Smooth muscle cell of the coronary artery (primary cell): ENCODE data around the gene JAKMIP2. TPM values are rescaled to one million over a fixed set of nuclear protein-coding genes. Genes with fewer than 3 reads are reported as not detected.

Experiments
- total RNA-seq: library from RNA; depleted of rRNA; stranded (reverse); fragments of >200 nt; gene quantifications from 2 replicates; pipeline ENCODE4 v1.2.3, GENCODE V29; 2014; ENCODE audit warnings: low replicate concordance

JAKMIP2 gene
- 0.15 TPM in 1 of 2 replicates, not detected in the other for total RNA-seq

DNA sequence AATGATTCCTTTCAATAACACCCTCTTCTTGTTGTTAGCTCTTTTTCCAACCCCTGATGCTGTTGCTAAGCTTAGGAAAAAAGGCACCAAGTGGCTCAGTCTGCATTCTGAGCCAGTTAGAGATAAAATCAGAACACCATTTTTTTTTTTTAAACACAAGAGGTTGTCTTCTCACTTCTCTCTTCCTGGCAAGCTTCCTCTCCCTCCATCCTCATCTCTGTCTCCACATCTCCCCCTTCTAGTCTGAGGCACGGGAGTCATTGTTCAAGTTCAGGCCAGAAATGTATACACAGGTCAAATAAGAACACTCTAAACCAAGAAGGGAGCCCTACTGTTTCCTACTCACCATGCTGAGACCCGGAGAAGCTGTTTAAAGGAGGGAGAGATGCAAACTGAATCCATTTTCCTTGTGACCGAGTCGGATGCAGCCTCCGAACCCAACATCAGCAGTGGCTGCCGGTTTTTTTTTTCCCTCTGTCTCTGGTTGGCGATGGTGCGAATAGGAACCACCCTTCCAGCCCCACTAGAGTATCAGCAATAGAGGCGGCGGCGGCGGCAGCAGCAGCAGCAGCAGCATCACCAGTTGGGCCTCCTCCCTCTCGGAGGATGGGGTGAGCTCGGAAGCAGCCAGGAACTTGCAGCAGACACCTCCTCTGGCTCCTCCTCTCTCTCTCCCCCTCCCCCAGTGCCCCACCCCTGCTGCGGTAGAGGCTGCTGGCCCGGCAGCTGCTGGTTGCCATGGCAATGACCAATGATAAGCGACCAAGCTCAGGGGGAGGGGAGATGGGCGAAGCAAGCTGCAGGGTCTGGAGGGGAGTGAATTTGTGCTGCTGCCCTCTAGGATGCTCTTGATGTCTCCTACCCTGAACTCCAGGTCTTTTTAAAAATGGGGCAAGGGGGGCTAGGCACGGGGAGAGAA lies at the start of gene JAKMIP2:
Gene JAKMIP2, minus strand, starts transcription at position 619 of the 919 bp plus-strand sequence. CDS start 110,922 bp downstream, outside the sequence.

DNA sequence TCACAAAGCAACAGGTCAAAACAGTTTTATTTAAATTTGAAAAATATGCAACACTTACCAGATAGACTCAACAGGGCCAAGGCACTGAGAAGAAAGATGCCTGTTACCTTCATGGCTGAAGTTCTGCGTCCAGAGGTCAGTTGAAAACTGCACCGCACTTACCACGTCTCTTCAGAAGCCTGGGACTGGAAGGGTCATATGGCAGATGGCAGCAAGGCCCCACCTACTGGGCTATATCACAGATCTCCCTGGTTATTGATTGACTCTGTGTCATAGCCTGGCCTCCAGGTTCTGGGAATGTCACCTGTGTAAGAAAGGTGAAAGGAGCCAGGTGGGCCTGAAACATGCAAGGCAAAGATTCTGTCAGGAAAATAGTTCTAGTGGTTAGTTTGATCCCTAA lies 48.9 kb upstream of the JAKMIP2 start, which contains the start of gene SPINK1:
Gene SPINK1, minus strand, starts transcription at position 207 of the 400 bp plus-strand sequence. Its CDS starts 94 bp downstream, at position 113.

Other genes starting within 250 kb of the JAKMIP2 start
- 0.68 TPM in 1 of 2 replicates, not detected in the other for gene SPINK1, start 48.9 kb upstream of the JAKMIP2 start, total RNA-seq
- gene SCGB3A2, start 96.0 kb upstream of the JAKMIP2 start, total RNA-seq, result 0.15 TPM in 1 of 2 replicates, not detected in the other
- gene C5orf46, start 123.8 kb upstream of the JAKMIP2 start, total RNA-seq, result 59.5 TPM in 1 of 2 replicates, not detected in the other